C4-2B (cell line): ENCODE results near the gene ARMC3.

Experiments used
- ZFX ChIP-seq: fragments of 450-650 bp; IDR thresholded peaks from 2 replicates; pipeline ENCODE4 v1.6.1; 2017
- TF ChIP-seq, protein P1 (sequence below): fragments of 450-650 bp; conservative IDR thresholded peaks from 2 replicates; pipeline ENCODE4 v1.5.1; 2017; ENCODE audit warnings: mild to moderate bottlenecking

DNA sequence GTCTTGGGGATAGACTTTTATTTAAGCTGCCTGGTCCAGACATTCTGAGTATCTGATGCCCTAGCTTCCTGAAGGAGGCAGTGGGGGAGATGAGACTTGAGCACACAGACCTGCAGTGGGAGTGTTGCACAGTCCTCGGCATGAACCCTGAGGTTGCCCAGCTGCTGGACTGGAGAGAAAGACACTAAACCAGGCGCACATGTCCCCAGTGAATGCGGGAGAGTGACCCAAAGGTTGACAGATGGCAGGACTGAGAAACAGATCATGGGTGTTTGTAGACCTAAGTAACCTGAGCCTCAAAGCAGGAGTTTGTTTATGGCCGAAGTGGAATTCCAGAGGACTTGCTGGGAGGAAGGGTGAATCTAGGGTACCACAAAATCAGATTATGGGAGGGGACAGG lies 151.8 kb downstream of the ARMC3 start:
- TF ChIP-seq, protein P1, sequence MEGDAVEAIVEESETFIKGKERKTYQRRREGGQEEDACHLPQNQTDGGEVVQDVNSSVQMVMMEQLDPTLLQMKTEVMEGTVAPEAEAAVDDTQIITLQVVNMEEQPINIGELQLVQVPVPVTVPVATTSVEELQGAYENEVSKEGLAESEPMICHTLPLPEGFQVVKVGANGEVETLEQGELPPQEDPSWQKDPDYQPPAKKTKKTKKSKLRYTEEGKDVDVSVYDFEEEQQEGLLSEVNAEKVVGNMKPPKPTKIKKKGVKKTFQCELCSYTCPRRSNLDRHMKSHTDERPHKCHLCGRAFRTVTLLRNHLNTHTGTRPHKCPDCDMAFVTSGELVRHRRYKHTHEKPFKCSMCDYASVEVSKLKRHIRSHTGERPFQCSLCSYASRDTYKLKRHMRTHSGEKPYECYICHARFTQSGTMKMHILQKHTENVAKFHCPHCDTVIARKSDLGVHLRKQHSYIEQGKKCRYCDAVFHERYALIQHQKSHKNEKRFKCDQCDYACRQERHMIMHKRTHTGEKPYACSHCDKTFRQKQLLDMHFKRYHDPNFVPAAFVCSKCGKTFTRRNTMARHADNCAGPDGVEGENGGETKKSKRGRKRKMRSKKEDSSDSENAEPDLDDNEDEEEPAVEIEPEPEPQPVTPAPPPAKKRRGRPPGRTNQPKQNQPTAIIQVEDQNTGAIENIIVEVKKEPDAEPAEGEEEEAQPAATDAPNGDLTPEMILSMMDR: no peak
- TF ChIP-seq ZFX: no peak
